ENCODE results near the gene C22orf23.

Gene C22orf23

DNA sequence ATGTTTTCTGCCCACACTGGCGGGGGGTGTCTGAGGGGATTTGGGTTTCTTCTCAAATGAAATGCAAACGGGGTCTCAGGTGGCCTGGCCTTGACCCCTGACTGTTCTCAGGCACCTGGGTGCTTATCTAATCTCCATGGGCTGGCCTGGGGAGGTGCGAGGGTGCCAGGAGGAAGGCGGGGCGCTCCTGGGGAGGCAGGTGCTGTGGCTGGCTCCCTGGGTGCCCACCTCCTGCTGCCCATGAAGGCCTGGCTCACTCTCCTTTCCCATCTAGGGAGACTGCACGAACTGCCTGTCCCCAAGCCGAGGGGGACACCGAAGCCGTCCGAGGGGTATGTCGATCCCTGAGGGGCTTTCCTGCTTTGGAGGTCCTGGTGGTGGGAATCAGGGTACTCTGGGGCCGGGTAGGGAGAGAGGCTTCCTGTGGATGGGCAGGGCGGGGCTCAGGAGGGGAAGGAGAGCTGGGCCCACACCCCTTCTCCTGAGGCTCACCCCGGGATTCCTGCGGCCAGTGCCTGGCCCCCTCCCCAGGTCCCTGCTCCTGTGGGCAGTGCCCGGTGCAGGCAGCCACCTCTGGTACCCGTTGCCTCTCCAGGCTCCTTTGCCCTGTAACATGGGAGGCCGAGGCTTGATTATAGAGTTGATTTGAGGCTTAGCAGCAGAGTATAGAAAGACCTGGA, 28.9 kb downstream of the C22orf23 start:
- DNase-seq: no peak

GRCh38 chr22:37923927-37924326, 29.5 kb downstream of the C22orf23 start:
- no peak for DNase-seq

- no peak for DNase-seq
These were observed 31.2 kb downstream of the C22orf23 start for GRCh38 chr22:37922191-37922590.

GRCh38 chr22:37920126-37920525, 33.3 kb downstream of the C22orf23 start:
- no peak for DNase-seq

DNA sequence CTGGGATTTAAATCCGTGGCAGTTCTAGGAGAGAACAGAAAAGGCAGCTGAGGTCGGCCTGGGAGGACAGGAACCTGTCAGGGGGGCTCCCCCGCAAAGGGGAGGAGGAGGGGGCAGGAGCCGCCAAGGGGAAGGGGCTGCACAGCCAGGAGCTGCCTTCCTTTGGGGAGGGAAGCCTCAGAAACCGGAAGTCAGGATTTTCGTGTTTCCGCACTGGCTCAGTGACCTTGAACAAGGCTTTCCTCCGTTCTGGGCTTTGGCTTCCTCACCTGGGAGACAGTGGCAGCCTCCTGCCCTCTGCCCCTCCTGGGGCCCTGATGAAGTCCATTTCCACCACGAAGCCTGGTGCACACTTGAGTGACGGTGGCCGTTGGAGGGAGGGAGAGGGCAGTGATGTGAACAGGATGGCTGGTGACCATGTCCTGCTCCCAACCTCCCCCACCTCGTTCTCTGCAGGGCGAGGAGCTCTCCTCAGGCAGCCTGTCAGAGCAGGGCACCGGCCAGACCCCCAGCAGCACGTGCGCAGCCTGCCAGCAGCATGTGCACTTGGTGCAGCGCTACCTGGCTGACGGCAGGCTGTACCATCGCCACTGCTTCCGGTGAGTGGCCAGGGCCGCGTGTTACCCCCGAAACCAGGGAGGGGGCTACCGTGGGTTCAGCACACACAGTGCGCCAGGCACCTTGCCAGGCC, 34.7 kb downstream of the C22orf23 start:
- no peak for DNase-seq

DNA sequence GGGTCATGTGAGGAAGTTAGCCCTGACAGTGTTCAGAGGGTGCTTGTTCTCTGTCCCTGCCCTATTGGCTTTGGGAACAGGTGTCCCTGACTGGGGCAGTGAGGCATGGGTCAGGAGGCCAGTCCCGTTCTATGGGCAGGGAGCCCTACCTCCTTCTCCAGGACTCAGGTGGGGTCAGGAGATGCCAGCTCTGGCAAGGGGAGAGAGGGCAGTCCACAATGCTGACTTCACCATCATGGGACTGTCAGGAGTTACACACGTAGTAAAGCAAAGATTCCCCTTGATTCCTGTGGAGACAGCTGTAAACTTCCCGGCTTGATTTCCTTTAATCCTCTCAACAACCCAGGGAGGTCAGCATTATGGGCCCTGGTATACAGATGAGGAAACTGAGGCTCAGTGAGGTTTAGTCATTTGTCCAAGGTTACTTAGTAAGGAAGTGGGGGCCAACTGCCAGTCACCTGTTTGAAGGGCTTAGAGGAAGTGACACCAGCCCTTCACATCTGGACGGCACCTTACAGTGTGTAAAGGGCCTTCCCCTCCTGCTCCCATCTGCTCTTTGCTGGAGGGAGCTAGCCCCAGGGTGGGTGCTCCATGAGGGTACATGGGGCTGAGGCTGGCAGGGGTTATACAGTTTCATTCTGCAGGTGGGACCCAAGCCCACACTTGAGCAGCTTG, 35.4 kb downstream of the C22orf23 start:
- no peak for DNase-seq

GRCh38 chr22:37916311-37916710, 37.1 kb downstream of the C22orf23 start:
- no peak for DNase-seq

- no peak for DNase-seq
These were observed 40.1 kb downstream of the C22orf23 start for GRCh38 chr22:37913233-37913721.

GRCh38 chr22:37912171-37912570, 41.2 kb downstream of the C22orf23 start:
- DNase-seq: no peak

DNA sequence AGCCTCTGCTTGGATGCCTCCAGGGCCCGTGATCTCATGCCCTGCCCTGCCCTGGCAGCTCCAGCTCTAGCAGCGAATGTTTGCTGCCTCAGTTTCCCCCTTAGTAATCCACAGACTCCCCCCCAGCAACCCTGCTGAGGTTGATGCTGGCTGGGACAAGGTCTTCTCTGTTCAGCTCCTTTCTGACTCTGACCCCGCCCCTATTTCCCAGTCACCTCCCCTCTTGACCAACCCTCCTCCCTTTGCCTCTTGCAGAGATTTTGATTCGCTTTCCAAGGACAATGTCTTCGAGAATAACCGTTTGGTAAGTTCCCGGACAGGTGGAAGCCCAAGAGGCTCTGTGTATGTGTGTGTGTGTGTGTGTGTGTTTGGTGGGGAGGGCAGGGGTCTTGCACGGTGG, 41.7 kb downstream of the C22orf23 start:
- no peak for DNase-seq

DNA sequence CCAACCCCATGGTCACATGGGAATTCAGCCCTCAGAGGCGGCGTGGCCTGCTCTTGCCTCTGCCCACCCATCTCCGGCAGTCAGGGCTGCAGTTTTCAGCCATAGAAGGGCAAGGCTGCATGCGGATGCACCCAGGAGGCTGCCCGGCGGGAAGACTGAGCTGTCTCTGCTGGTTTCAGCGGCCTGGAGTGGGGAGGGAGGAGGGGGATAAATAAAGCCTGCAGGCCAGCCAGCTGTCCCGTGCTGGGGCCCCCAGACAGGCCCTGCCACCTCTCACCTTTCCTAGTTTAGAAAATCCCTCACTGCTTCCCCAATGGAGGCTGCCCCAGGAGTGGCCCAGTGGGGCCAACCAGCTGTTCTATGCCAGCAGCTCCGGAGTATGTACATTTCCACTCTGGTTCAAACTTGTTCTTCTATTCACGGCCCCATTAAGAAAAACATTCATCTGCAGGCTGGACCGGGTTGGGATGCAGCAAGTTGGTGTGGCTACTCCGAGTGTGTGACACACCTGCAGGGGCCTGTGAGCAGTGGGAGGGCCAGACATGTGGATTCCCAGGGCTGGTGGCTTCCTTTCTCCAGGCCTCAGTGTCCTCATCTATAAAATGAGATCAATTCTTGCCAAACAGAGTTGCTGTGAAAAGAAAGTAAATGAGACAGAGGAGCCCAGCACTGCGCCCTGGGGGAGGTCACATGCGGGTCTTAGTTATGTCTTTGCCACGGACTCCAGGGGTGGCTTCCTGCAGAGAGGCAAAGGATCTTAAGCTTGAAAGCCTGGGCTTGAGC, 42.3 kb downstream of the C22orf23 start:
- no peak for DNase-seq

DNA sequence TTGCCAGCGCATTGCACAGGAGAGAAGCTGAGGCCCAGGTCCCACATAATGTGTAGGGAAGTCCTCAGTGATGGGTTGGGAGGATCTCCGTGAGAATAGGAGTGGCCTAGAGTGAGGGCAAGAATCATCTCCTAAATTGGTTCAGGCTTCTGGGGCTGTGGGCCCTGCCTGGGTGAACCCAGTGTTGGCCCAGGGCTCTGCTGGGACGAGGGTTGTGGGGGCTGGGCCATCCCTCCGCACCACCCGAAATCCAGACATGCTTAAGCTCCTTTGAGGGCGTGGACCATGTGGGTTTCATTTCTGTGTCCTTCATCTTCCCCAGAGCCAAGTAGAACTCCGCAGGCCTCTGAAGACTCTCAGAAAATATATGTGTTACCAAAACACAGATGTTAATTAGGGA, 43.6 kb downstream of the C22orf23 start:
- no peak for DNase-seq

DNA sequence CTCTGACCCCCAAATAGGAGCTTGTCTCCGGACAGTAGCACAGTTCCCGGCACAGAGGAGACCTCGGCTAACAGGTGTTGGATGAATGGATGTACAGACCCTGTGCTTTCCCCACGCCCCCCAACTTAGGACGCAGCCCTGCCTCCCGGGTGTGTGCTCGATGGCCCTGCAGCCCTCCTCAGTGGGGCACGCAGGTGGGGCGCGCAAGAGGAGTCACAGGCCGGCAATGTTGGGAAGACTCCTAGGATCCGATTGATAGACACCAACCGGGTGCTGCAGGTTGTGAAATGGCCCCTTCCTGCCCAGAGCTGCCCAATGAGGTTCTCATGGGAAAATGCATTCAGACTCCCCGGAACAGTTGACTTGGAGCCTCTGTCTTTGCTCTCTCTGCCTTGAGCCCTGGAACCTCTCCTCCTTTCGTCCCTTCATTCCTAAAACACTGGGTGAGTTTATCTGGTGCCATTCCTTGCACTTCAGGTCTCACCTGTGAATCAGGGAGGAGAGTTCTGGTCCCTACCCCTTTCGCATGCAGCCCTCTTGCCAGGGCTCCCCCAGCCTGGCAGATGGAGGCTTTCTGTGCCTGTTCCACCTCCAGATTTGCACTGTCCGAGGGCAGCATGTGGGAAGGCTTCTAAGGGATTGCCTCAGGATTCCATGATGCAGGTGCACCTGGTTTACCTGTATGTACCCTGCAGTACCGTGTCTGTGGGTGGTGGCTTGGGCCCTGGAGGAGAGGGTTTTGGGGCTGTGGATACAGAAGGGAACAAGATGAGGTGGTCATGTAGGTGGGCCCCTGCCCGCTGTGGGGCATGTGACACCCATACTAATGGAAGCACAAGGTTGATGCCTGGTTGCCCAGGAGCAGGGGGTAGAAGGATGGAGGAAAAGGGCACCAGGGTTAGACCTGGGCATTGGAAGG, 46.1 kb downstream of the C22orf23 start:
- no peak for DNase-seq

- DNase-seq: peak; percentile 65
These were observed 46.9 kb downstream of the C22orf23 start for GRCh38 chr22:37906364-37907008.

GRCh38 chr22:37905534-37906363, 47.7 kb downstream of the C22orf23 start, which contains the start of gene MICALL1:
Gene MICALL1 (plus strand): TSS chr22:37906297. CDS start chr22:37906423, 126 bp downstream.
- DNase-seq: peak; percentile 83

DNA sequence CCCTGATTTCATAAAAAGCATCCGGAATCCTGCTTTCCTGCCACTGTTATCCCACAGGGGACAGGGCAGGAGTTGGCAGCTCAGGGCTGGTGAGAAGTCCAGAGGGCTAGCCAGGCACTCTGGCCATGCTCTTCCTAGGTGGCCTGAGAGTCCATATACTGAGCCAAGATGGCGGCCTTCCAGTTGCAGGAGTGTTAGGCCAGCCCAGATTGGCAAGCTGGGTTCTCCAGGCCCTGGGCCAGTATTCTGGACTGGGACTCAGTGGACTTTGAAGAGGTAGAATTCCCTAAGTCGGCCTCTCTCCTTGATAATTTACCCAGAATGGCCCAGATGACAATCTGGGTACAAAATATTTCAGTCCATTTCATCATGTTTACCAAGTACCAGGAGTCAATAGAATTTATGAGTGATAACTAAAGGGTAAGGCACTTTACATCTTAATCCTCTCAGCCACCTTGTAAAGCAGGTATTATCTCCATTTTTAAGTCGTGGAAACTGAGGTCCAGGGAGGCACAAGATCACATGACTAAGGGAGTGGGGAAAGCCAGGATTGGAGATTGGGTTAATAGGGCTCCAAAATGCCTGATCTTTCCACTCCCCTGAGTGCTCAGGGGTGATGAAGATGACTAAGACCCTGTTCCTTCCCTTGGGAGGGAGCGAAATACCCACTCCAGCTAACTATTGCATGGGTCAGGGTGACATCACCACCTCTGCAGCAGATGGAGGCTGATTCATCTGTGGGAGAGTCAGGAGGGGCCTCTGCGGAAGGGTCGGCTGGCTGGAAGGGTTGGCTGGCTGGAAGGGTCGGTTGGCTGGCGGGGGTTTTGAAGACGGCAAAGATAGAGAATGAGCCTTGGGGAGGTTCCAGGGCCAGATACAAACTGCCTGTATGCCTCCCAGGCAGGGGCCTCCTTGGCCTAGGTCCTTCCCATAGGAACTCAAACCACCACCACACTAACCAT, 48.5 kb downstream of the C22orf23 start:
- DNase-seq: peak; percentile 14

- no peak for DNase-seq
These were observed 54.8 kb downstream of the C22orf23 start for GRCh38 chr22:37898441-37899181.

- DNase-seq: no peak
These were observed 55.6 kb downstream of the C22orf23 start for GRCh38 chr22:37897807-37898206.

Measured in CD4-positive, alpha-beta T cell treated with Interleukin-17A for 4 hours (primary cell).